ENCODE results near the gene HNRNPLL. TPM values are rescaled to one million over a fixed set of nuclear protein-coding genes. Genes with fewer than 3 reads are reported as not detected.

The HNRNPLL gene
- polyA plus RNA-seq, 1 of the 3 experiments (the other 2 are of a cell fraction): 24.4 TPM

- no peak overlapping the region for H3K9ac ChIP-seq
- ChIA-PET POLR2A (no interaction called here), CTCF (interaction anchor here (1.1 to 6.7 kb wide), 3 partner anchors 10 to 36 kb away, joined by 4 to 54 read pairs (median 8); partner anchors contain the start of gene HNRNPLL)
- no peaks in the 10 kb centered on the region for H3K9me3 ChIP-seq
- H2AFZ ChIP-seq (ENCODE audit: low read depth): no peak overlapping the region
- no peak for TF ChIP-seq EZH2phosphoT487 (IDR thresholded peaks at IDR 0.05; ENCODE audit: borderline replicate concordance, low read depth)
- TF ChIP-seq, protein P1, sequence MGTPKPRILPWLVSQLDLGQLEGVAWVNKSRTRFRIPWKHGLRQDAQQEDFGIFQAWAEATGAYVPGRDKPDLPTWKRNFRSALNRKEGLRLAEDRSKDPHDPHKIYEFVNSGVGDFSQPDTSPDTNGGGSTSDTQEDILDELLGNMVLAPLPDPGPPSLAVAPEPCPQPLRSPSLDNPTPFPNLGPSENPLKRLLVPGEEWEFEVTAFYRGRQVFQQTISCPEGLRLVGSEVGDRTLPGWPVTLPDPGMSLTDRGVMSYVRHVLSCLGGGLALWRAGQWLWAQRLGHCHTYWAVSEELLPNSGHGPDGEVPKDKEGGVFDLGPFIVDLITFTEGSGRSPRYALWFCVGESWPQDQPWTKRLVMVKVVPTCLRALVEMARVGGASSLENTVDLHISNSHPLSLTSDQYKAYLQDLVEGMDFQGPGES (IDR thresholded peaks at IDR 0.05; ENCODE audit: low read depth, low read length): no peak
- TF ChIP-seq RAD21 (IDR thresholded peaks at IDR 0.05; ENCODE audit: low read length): no peak
- TF ChIP-seq ELF1 (IDR thresholded peaks at IDR 0.05): no peak
- no peak for TF ChIP-seq NRF1 (IDR thresholded peaks at IDR 0.05; ENCODE audit: low read depth, low read length)
- TF ChIP-seq, protein P2, sequence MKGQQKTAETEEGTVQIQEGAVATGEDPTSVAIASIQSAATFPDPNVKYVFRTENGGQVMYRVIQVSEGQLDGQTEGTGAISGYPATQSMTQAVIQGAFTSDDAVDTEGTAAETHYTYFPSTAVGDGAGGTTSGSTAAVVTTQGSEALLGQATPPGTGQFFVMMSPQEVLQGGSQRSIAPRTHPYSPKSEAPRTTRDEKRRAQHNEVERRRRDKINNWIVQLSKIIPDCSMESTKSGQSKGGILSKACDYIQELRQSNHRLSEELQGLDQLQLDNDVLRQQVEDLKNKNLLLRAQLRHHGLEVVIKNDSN (IDR thresholded peaks at IDR 0.05; ENCODE audit: borderline replicate concordance, low read depth): no peak
- TF ChIP-seq, protein P3, sequence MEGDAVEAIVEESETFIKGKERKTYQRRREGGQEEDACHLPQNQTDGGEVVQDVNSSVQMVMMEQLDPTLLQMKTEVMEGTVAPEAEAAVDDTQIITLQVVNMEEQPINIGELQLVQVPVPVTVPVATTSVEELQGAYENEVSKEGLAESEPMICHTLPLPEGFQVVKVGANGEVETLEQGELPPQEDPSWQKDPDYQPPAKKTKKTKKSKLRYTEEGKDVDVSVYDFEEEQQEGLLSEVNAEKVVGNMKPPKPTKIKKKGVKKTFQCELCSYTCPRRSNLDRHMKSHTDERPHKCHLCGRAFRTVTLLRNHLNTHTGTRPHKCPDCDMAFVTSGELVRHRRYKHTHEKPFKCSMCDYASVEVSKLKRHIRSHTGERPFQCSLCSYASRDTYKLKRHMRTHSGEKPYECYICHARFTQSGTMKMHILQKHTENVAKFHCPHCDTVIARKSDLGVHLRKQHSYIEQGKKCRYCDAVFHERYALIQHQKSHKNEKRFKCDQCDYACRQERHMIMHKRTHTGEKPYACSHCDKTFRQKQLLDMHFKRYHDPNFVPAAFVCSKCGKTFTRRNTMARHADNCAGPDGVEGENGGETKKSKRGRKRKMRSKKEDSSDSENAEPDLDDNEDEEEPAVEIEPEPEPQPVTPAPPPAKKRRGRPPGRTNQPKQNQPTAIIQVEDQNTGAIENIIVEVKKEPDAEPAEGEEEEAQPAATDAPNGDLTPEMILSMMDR (IDR thresholded peaks at IDR 0.05): no peak
- TF ChIP-seq GABPA (IDR thresholded peaks at IDR 0.05; ENCODE audit: low read depth): no peak
- no peak for TF ChIP-seq RXRA (IDR thresholded peaks at IDR 0.05; ENCODE audit: borderline replicate concordance, low read depth)
- TF ChIP-seq SMC3 (IDR thresholded peaks at IDR 0.05; ENCODE audit: low read depth, low read length): no peak
- TF ChIP-seq POLR2AphosphoS5 (IDR thresholded peaks at IDR 0.05; ENCODE audit: low read depth, low read length): no peak
- TF ChIP-seq JUND (IDR thresholded peaks at IDR 0.05): no peak
- TF ChIP-seq MEF2A (IDR thresholded peaks at IDR 0.05; ENCODE audit: borderline replicate concordance, low read depth): no peak
- TF ChIP-seq YY1 (IDR thresholded peaks at IDR 0.05; ENCODE audit: low read depth): no peak
- TF ChIP-seq TAF1 (IDR thresholded peaks at IDR 0.05; ENCODE audit: borderline replicate concordance, low read depth, low read length): no peak
- TF ChIP-seq FOXJ3 (CRISPR knock-in tag; IDR thresholded peaks at IDR 0.05): no peak
- no peak for TF ChIP-seq MAX (IDR thresholded peaks at IDR 0.05; ENCODE audit: low read depth)
- H3K4me3 ChIP-seq (ENCODE audit: low read depth in 2 of 2, low read length in 1 of 2): no peak overlapping the region
- H3K9me2 ChIP-seq: no peaks in the 10 kb centered on the region
- no peaks in the 10 kb centered on the region for H3K4me1 ChIP-seq (ENCODE audit: control insufficient read depth in 1 of 2, insufficient read depth in 2 of 2, low read depth in 1 of 2, low read length in 1 of 2)
- WGBS (ENCODE audit: low lambda C conversion rate): 74% methylated on average over 3 of the region's 3 CpGs
- DNase-seq: no peak
- no peak overlapping the region for H3K27ac ChIP-seq (ENCODE audit: low read depth in 2 of 2, low read length in 1 of 2)
- no peaks in the 10 kb centered on the region for H3K36me3 ChIP-seq (replicated peaks in 1 of 2; ENCODE audit: control insufficient read depth in 1 of 2, insufficient read depth in 2 of 2, low read length in 1 of 2)
- H3K4me2 ChIP-seq: no peak overlapping the region
- no peaks in the 10 kb centered on the region for H3K79me2 ChIP-seq (ENCODE audit: insufficient read depth)
- no peaks in the 10 kb centered on the region for H3F3A ChIP-seq (replicated peaks; ENCODE audit: insufficient read depth)
- H3K27me3 ChIP-seq (ENCODE audit: insufficient read depth): no peaks in the 10 kb centered on the region
- no peaks in the 10 kb centered on the region for H4K20me1 ChIP-seq (ENCODE audit: insufficient read depth)
Observed at GRCh38 chr2:38617301-38617700, 14.6 kb upstream of the HNRNPLL start.

Measured in SK-N-SH (cell line).